NCI-H524 (cell line): ENCODE results near the gene STXBP1.
A peak's percentile ranks its signal among the peaks of the same experiment; 100 is the strongest.

Experiments
- DNase-seq, 2 experiments: peaks; one replicate each; lab custom pipeline; 2025; lab: John Stamatoyannopoulos, UW

The STXBP1 gene

GRCh38 chr9:127715470-127716337 lies 103.6 kb downstream of the STXBP1 start, which contains the start of the genes PTRH1 and TTC16:
TSS of gene PTRH1 (minus strand) at chr9:127715663. CDS start at chr9:127715639, 24 bp downstream.
TSS of gene TTC16 (plus strand) at chr9:127716079. CDS start at chr9:127716146, 67 bp downstream.
- peak; percentile 95 for DNase-seq

GRCh38 chr9:127716412-127716811 lies 104.3 kb downstream of the STXBP1 start:
- DNase-seq = no peak

- no peak for DNase-seq
Measured at GRCh38 chr9:127717766-127718165, 105.7 kb downstream of the STXBP1 start.

- DNase-seq = no peak
Measured at GRCh38 chr9:127720031-127720864, 108.2 kb downstream of the STXBP1 start.

- no peak for DNase-seq
Measured at GRCh38 chr9:127720865-127721227, 108.8 kb downstream of the STXBP1 start.

- DNase-seq = no peak
Measured at GRCh38 chr9:127721391-127721821, 109.3 kb downstream of the STXBP1 start.

GRCh38 chr9:127722055-127722745 lies 110.1 kb downstream of the STXBP1 start:
- no peak for DNase-seq

GRCh38 chr9:127723013-127723412 lies 110.9 kb downstream of the STXBP1 start:
- DNase-seq = no peak

- no peak for DNase-seq
Measured at GRCh38 chr9:127723444-127723843, 111.4 kb downstream of the STXBP1 start.

- peak in 1 of 2 experiments; percentile 49 for DNase-seq
Measured at GRCh38 chr9:127724012-127724411, 111.9 kb downstream of the STXBP1 start.

GRCh38 chr9:127726871-127727270 lies 114.8 kb downstream of the STXBP1 start:
- peak in 1 of 2 experiments; percentile 65 for DNase-seq

GRCh38 chr9:127728808-127729207 lies 116.7 kb downstream of the STXBP1 start:
- no peak for DNase-seq

- DNase-seq = no peak
Measured at GRCh38 chr9:127729522-127730256, 117.6 kb downstream of the STXBP1 start.

GRCh38 chr9:127730262-127730661 lies 118.2 kb downstream of the STXBP1 start:
- no peak for DNase-seq

GRCh38 chr9:127730799-127731410 lies 118.8 kb downstream of the STXBP1 start:
- no peak for DNase-seq

GRCh38 chr9:127731938-127732337 lies 119.9 kb downstream of the STXBP1 start:
- DNase-seq = no peak

- DNase-seq = no peak
Measured at GRCh38 chr9:127732444-127732843, 120.4 kb downstream of the STXBP1 start.

GRCh38 chr9:127733614-127734013 lies 121.5 kb downstream of the STXBP1 start:
- DNase-seq = no peak

- DNase-seq = peak in 1 of 2 experiments; percentile 79
Measured at GRCh38 chr9:127734247-127734746, 122.2 kb downstream of the STXBP1 start.

- peak; percentile 96 for DNase-seq
Measured at GRCh38 chr9:127734747-127735529, 122.9 kb downstream of the STXBP1 start, which contains the start of gene TOR2A. TSS of gene TOR2A (minus strand) at chr9:127735294. CDS start at chr9:127735270, 24 bp downstream.
